Prostate gland (tissue), 2 donors: ENCODE results near the gene NTM. TPM values are rescaled to one million over a fixed set of nuclear protein-coding genes. Genes with fewer than 3 reads are reported as not detected.

Source experiments
- DNase-seq: peaks from one replicate; pipeline ENCODE4 v3.0.0-alpha.2; 2019; ENCODE audit warnings: low spot score
- H3K27ac ChIP-seq, 2 donors: fragments of 200-600 bp; sonication (generic); 2 replicates each; pipeline ENCODE4 v1.5.1; 2017 to 2019
- H3K27me3 ChIP-seq: fragments of 200-600 bp; sonication (generic); replicated peaks from 2 replicates; pipeline ENCODE4 v1.5.1; 2019; ENCODE audit not compliant: insufficient read depth
- H3K36me3 ChIP-seq, 2 donors: fragments of 200-600 bp; sonication (generic); 1 replicate in 1 of 2; 2 replicates in 1 of 2; pipeline versions ENCODE4 v1.5.1 to v1.8.1; 2017 to 2019
- H3K4me1 ChIP-seq: fragments of 200-600 bp; sonication (generic); replicated peaks from 2 replicates; pipeline ENCODE4 v1.5.1; 2019
- H3K4me3 ChIP-seq, 2 donors: fragments of 200-600 bp; sonication (generic); 2 replicates each; pipeline ENCODE4 v1.5.1; 2017 to 2019
- H3K9me3 ChIP-seq: fragments of 200-600 bp; sonication (generic); 2 replicates; pipeline ENCODE4 v1.5.1; 2017
- CTCF ChIP-seq, 4 experiments: fragments of 200-600 bp in 2 of 4; fragments of 450-650 bp in 2 of 4; sonication (generic) in 2 of 4; IDR thresholded peaks; 1 replicate in 3 of 4; 2 replicates in 1 of 4; pipeline ENCODE4 v1.5.1; 2016 to 2019; ENCODE audit warnings: antibody characterized with exemption in 4 of 4, mild to moderate bottlenecking in 2 of 4, moderate library complexity in 2 of 4
- POLR2A ChIP-seq: fragments of 450-650 bp; IDR thresholded peaks from one replicate; pipeline ENCODE4 v1.6.1; 2016; ENCODE audit warnings: antibody characterized with exemption, mild to moderate bottlenecking
- POLR2AphosphoS5 ChIP-seq: sonication (generic); formaldehyde crosslinking; IDR thresholded peaks from one replicate; pipeline ENCODE4 v1.6.1; 2017; ENCODE audit warnings: antibody characterized with exemption
- WGBS: methylation state at CpG from one replicate; pipeline ENCODE4 v1.1.5; 2018; 5-methylcytosine and 5-hydroxymethylcytosine counted together
- intact Hi-C: fragments of 100-400 bp; cut with DNase I; formaldehyde crosslinking; loops from one replicate; pipeline ENCODE4 v1.14.2; 2022
- total RNA-seq, 2 donors: library from RNA; depleted of rRNA; stranded (reverse); fragments of >200 nt; gene quantifications; one replicate each; pipeline ENCODE4 v1.1.0, GENCODE V29; 2016

NTM gene
- total RNA-seq, 2 donors from 2014 or later: 7.4 TPM; not detected in 1

DNA sequence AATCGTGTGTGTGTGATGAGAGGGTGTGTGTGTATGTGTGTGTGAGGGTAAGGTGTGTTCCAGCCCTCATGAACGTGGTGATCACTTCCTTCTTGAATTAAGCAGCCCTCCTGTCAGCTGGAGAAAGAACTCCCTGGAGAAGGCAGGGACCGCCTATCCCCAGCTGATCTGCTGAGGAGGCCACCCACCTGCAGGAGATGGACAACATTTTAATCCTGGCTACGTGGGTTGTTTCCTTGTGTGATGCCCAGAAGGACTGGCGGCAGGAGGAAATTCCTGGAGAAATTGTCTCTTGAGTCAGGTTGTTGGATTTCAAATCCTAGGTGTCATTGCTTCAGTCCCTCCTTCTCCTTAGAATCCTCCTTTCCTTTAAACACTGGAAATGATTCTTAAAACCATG is 878.8 kb downstream of the NTM start:
- no peak for DNase-seq
- Histone ChIP-seq H3K36me3 (no peaks in the 10 kb centered on the region), H3K4me1 (no peaks in the 10 kb centered on the region), H3K27me3 (no peaks in the 10 kb centered on the region), H3K4me3 (no peak overlapping the region), H3K27ac (no peak overlapping the region), H3K9me3 (no peaks in the 10 kb centered on the region)
- intact Hi-C loops: no loop called here
- TF ChIP-seq CTCF (IDR thresholded peaks at IDR 0.05) (no peak), POLR2AphosphoS5 (no peak), POLR2A (no peak)
- 68% methylated on average over 5 of the region's 5 CpGs for WGBS

DNA sequence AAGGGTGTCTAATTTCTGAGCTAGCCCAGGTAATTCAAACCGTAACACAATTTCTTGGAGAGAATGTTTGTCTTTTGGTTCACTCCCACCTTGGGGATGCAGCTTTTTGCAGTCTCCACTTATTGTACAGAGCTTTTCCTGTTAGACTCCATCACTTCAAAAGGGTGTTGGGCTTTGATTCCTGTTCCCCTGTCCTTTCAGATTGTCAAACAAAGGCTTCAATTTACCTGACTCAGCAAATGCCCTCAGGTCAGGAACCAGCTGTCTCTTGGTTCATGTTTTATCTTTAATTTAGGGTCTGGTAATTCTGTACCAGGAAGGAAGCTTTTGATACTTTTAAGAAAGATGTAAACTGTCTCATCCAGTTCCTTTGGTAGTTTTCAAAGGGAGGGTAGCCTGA is 880.6 kb downstream of the NTM start:
- no peaks in the 10 kb centered on the region for H3K9me3 ChIP-seq
- intact Hi-C loops: no loop called here
- H3K4me3 ChIP-seq: no peak overlapping the region
- H3K36me3 ChIP-seq: no peaks in the 10 kb centered on the region
- WGBS: 28% methylated on average over 1 of the region's 1 CpG
- H3K27ac ChIP-seq: no peak overlapping the region
- H3K4me1 ChIP-seq: no peaks in the 10 kb centered on the region
- no peaks in the 10 kb centered on the region for H3K27me3 ChIP-seq
- no peak for DNase-seq
- no peak for TF ChIP-seq POLR2A
- TF ChIP-seq POLR2AphosphoS5: no peak
- TF ChIP-seq CTCF (IDR thresholded peaks at IDR 0.05): no peak

DNA sequence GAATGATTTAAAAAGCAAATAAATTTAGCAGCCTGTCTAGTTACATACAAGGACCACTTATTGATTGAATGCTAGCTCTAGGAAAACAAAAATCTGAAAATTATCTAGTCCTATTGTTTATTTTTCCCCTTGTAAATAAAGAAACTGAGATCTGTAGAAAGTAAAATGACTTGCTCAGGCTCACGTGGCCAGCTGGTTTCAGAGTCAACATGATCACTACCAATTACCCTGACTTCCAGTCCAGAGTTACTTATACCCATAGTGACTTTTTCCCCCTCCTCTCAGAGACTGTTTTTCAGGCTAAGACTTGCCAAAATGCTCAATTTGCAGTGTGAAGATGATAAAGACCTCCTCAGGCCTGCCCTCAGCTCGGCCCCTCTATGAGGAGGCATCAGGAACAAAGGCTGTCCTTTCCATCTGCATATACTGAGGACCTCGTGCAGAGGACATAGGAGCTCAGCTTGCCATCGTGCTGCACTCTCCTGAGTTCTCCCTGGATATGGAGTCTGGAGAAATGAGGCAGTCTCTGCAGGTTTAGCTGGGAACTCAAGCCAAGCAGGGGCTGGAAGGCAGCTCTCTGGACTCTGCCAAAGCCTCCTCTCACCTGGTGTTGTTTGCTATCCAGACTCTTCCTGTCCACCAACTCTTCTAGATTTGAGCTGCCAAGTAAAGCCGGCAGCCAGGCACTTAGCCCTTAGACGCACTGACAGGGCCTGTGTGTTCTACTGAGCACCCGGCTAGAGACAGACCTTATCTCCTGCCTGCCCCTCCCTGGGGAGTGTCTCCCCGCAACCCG is 883.3 kb downstream of the NTM start:
- TF ChIP-seq CTCF (IDR thresholded peaks at IDR 0.05) (no peak), POLR2A (no peak), POLR2AphosphoS5 (no peak)
- H3K27me3 ChIP-seq: no peaks in the 10 kb centered on the region
- H3K4me3 ChIP-seq: no peak overlapping the region
- no peaks in the 10 kb centered on the region for H3K9me3 ChIP-seq
- no peak overlapping the region for H3K27ac ChIP-seq
- intact Hi-C loops: no loop called here
- no peaks in the 10 kb centered on the region for H3K4me1 ChIP-seq
- H3K36me3 ChIP-seq: no peaks in the 10 kb centered on the region
- no peak for DNase-seq
- 73% methylated on average over 9 of the region's 9 CpGs for WGBS

DNA sequence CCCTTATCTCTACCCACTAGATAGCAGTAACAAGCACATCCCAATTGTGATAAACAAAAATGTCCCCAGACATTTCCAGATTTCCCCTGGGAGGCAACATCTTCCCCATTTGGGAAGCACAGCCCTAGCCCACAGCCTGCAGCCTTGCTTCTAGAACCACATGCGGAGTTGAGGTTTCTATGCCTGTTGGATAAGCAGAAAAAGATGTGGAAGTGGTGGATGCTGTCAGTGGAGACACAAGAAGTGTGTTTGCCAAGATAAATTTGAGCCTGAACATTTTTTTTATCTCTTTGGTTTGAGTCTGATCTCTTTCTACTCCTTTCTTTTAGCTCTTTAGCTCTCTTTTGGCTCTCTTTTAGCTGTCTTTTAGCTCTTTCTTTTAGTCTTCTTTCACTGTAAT is 884.5 kb downstream of the NTM start:
- no peak for DNase-seq
- no peaks in the 10 kb centered on the region for H3K36me3 ChIP-seq
- no peaks in the 10 kb centered on the region for H3K4me1 ChIP-seq
- no peak overlapping the region for H3K27ac ChIP-seq
- WGBS: 100% methylated on average over 1 of the region's 1 CpG
- H3K4me3 ChIP-seq: no peak overlapping the region
- H3K27me3 ChIP-seq: no peaks in the 10 kb centered on the region
- TF ChIP-seq CTCF (IDR thresholded peaks at IDR 0.05) (no peak), POLR2A (no peak), POLR2AphosphoS5 (no peak)
- intact Hi-C loops: no loop called here
- no peaks in the 10 kb centered on the region for H3K9me3 ChIP-seq
